CMK (cell line): ENCODE measurements around the gene ITGBL1.

Experiments used
- DNase-seq: peaks from one replicate; pipeline ENCODE4 v3.0.0-alpha.2; 2010; ENCODE audit warnings: low read depth

The ITGBL1 gene

DNA sequence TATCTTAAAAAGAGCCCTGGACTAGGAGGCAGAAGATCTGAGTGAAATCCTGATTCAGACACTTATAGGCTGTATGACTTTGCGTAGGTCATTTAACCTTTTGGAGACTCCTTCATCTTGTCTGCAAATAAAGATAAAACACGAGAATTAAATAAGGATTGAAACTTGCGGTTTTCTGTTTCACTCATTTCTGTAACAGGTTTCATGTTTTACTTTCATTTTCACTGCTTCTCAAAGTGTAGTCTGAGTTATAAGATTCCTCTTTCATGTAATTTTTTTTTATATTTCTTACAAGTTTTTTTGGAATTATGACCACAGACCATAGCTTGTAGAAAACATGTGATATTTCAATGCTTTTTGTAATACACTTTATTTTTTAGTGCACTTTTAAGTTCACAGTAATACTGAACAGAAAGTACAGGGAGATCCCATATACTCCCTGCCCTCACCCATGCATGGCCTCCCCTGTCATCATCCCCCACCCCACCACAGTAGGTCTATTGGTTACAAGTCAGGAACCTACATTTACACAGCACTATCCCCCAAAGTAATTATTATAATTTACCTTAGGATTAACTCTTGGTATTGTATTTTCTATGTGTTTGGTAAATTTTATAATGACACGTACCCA, 174.6 kb downstream of the ITGBL1 start:
- no peak for DNase-seq

DNA sequence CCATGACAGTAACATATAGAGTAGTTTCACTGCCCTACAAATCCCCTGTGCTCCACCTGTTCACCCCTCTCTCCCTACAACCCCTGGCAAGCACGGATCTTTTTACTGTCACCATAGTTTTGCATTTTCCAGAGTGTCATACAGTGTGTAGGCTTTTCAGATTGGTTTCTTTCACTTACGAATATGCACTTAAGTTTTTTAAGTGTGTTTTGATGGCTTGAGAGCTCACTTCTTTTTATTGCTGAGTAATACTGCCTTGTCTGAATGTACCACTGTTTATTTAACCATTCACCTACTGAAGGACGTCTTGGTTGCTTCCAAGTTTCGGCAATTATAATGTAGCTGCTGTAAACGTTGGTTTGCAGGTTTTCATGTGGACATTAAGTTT, 175.1 kb downstream of the ITGBL1 start:
- DNase-seq: no peak

DNA sequence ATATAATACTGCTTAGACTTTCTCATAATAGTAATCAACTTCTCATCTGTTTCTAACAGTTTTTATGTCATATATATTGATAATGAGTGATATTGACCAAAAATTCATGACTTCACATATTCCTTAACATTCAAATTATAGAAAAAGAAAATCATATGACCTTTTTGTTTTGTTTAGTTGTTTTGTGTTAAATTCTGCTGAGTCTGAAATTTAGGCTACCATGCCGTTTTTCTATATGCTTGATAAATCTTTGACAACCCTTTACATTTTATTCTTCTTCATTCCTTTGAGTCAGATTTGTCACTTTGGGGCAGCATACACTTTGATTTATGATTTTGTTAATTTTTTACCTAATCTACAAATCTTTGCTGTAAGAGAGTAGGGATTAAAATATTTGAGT, 176.4 kb downstream of the ITGBL1 start:
- no peak for DNase-seq

GRCh38 chr13:101631395-101631794, 178.9 kb downstream of the ITGBL1 start:
- no peak for DNase-seq

- DNase-seq: no peak
Observed at GRCh38 chr13:101634142-101634541, 181.7 kb downstream of the ITGBL1 start.

GRCh38 chr13:101639711-101640110, 187.2 kb downstream of the ITGBL1 start:
- DNase-seq: no peak

- DNase-seq: no peak
Observed at GRCh38 chr13:101640788-101641400, 188.4 kb downstream of the ITGBL1 start.

- DNase-seq: no peak
Observed at GRCh38 chr13:101645871-101646270, 193.4 kb downstream of the ITGBL1 start.

GRCh38 chr13:101647760-101648159, 195.3 kb downstream of the ITGBL1 start:
- no peak for DNase-seq

DNA sequence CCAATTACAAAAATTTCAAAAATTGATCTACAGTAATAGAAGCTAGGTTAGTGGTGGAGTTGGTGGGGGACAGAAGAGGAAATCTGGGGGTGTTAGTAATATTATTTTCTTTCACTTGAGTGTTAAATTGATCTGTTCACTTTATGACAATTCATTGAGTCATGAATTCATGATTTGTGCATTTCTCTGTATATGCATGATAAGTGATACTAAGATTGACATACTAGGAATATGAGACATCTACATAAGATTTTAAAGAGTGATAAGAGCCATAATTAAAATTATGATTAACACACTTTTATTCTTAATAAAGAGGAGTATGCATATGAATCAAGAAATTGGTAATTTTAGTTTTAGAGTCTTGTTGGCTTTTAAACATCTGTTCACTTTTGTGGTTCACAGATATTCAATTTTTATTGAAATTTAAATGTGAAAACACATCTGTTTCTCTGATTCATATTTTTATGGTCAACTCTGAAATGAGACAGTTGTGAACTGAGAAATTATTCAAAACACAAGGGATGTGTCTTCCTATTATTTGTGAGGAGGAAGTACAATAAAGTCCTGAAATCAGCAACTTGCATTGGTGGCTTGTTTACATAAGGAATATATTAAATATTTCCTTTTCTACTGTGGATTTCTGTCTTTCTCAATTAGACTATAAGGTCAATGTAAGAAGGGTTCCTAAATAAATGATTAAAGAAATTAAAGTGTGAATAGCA, 196.5 kb downstream of the ITGBL1 start:
- no peak for DNase-seq

- DNase-seq: no peak
Observed at GRCh38 chr13:101649488-101650126, 197.1 kb downstream of the ITGBL1 start.

- no peak for DNase-seq
Observed at GRCh38 chr13:101654883-101655282, 202.4 kb downstream of the ITGBL1 start.

- DNase-seq: no peak
Observed at GRCh38 chr13:101655435-101655834, 203.0 kb downstream of the ITGBL1 start.

GRCh38 chr13:101660711-101661110, 208.2 kb downstream of the ITGBL1 start:
- no peak for DNase-seq

DNA sequence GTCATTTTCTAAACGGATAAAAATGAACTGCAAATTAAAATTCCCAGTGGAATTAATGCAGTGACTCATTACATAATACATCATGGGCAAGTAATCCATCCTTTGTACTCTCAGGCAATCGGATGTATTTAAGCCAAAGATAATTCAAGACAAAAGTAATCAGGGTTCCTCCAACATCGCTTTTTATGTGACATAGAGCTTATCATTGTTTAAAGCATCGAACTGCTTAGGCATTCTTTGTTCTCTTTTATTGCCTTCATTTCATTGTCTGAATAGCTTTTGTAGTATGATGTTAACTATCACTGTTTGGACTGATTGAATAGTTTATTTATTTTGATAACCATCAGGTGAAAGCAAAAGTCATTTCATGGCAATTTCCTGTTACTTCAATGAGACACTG, 209.4 kb downstream of the ITGBL1 start:
- no peak for DNase-seq

DNA sequence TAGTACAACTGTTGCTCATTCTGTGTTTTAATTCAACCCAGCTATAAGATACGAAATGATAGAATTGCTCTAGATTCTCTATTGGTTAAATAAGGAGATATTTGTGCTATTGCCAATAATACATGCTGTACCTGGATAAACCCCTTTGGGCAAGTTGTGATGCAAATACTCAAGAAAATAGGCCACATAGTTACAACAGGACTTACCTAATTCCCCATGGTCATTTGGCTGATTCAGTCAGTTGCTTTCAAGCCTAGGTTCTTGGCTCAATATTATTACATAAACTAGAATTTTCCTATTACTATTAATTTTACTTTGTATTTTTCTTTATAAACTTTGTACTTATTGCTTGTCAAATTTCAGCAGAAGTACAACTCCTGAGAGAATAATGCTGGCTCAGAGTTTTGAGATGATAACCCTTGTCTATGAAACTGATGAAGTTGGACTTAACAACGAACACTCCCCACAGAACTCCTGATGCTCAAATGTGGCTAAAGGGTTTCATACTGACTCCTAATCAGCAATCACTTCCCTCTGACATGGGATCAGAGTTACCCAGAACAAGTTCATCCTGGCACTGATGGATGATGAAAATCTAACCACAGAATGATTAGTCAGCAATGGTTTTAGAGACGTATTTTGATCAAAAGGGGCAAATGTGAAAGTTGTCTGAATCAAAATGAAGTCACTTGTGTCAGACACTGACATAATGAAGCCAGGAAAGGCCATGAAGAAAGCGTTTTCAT, 221.1 kb downstream of the ITGBL1 start:
- DNase-seq: no peak

DNA sequence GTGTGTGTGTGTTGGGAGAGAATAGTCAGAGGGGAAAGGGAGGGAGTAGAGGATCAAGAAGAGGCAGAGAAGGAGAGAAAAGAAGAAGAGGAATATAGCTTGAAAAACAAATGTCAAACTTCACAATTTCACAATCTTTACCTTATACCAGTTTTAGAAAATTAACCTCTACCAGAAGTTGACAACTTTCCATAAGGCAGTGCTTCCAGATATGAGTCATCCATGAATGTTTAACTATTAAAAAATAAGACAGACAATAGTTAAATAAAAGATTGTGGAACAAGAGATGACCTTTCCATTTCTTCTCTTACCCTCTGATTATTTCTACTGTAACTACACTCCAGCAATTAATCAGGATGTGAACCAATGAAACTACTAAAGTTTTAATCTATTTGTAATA, 229.4 kb downstream of the ITGBL1 start:
- DNase-seq: no peak

- no peak for DNase-seq
Observed at GRCh38 chr13:101686003-101686402, 233.5 kb downstream of the ITGBL1 start.

- DNase-seq: no peak
Observed at GRCh38 chr13:101690871-101691270, 238.4 kb downstream of the ITGBL1 start.

GRCh38 chr13:101691341-101691860, 238.9 kb downstream of the ITGBL1 start:
- DNase-seq: no peak

- no peak for DNase-seq
Observed at GRCh38 chr13:101695870-101696516, 243.5 kb downstream of the ITGBL1 start.

DNA sequence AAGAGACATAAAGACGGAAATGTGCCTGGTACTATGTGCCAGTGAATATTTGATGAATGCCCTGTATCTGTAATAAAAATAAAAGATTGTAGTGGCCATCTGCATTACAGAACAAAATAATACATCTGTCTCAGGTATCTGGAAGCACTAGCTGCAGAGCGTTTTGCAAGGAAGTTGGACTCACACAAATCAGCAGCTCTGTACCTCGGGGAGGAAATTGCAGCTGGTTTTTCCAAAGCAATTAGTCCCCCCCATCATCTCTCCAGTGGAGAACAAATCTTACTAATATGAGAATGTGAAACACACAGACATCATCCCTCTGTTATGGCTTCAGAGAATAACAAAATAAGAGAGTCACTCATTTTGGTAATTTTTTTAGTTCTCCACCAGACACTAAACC, 245.3 kb downstream of the ITGBL1 start:
- DNase-seq: no peak
